ENCODE data around the gene GALNT16.

Gene GALNT16

DNA sequence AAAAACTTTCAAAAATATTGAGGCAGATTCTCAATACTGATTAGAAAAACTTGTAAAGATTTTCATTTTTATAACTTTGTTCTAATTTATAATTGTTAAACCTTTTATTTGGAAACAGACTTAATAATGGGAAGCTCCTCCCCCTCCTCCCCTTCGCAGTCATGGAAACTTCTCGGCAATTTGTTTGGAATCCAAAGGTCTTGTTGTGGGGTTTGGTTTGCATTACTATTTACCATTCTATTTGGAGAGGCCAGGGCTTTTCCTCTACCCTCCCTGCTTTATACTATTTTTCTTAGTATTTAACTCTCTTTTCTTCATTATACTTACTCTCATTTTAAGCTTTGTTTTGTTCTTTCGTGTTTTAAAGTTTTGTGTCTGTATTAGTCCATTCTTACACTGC, 144.5 kb downstream of the GALNT16 start:
- TF ChIP-seq, protein P1, sequence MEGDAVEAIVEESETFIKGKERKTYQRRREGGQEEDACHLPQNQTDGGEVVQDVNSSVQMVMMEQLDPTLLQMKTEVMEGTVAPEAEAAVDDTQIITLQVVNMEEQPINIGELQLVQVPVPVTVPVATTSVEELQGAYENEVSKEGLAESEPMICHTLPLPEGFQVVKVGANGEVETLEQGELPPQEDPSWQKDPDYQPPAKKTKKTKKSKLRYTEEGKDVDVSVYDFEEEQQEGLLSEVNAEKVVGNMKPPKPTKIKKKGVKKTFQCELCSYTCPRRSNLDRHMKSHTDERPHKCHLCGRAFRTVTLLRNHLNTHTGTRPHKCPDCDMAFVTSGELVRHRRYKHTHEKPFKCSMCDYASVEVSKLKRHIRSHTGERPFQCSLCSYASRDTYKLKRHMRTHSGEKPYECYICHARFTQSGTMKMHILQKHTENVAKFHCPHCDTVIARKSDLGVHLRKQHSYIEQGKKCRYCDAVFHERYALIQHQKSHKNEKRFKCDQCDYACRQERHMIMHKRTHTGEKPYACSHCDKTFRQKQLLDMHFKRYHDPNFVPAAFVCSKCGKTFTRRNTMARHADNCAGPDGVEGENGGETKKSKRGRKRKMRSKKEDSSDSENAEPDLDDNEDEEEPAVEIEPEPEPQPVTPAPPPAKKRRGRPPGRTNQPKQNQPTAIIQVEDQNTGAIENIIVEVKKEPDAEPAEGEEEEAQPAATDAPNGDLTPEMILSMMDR (IDR thresholded peaks at IDR 0.05; ENCODE audit: control extremely low read depth, extremely low read depth, low read depth, missing control alignments) = no peak
- CTCF ChIA-PET = interaction anchor here (0.9 to 2.1 kb wide), 5 partner anchors 9 to 50 kb away, joined by 3 to 5 read pairs (median 3); no protein-coding TSS in a partner anchor
- no peak for DNase-seq (ENCODE audit: extremely low spot score)
- POLR2A ChIA-PET = no interaction called here

DNA sequence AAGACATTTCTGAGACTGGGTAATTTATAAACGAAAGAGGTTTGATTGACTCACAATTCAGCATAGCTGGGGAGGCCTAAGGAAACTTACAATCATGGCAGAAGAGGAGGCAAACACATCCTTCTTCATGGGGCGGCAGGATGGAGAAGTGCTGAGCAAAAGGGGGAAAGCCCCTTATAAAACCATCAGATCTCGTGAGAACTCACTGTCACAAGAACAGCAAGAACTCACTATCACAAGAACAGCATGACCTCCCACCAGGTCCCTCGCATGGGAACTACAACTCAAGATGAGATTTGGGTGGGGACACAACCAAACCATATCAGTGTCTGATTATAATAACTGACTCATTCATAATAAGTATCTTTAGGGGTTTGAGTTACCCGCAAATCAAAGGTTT, 144.9 kb downstream of the GALNT16 start:
- no peak for DNase-seq (ENCODE audit: extremely low spot score)
- TF ChIP-seq, protein P1 (IDR thresholded peaks at IDR 0.05; ENCODE audit: control extremely low read depth, extremely low read depth, low read depth, missing control alignments) = no peak
- CTCF ChIA-PET = interaction anchor here (1.8 to 2.1 kb wide), 2 partner anchors 11 to 42 kb away, joined by 4 to 5 read pairs; no protein-coding TSS in a partner anchor
- POLR2A ChIA-PET = no interaction called here

DNA sequence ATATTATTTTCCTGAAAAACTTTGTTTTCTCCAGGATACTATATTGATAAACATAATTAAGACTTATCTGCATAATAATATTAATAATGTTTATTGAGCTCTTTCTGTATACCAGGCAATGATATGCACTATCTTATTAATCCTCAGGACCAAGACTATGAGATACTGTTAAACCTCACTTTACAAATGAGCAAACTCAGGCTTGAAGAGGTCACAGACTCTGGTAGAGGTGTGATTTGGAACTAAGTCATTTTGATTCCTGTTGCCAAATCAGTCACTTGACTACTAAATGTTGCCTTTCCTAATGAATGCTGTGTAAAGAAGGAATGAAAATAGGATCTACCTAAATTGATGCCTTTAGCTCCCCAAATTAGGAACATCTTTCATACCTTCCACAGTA, 145.8 kb downstream of the GALNT16 start:
- TF ChIP-seq, protein P1 (IDR thresholded peaks at IDR 0.05; ENCODE audit: control extremely low read depth, extremely low read depth, low read depth, missing control alignments) = no peak
- no peak for DNase-seq (ENCODE audit: extremely low spot score)
- CTCF ChIA-PET = interaction anchor here (0.8 to 1.8 kb wide), 5 partner anchors 10 to 53 kb away, joined by 3 to 4 read pairs (median 3); no protein-coding TSS in a partner anchor
- POLR2A ChIA-PET = no interaction called here
